ENCODE results near the gene RGS6.

DNA sequence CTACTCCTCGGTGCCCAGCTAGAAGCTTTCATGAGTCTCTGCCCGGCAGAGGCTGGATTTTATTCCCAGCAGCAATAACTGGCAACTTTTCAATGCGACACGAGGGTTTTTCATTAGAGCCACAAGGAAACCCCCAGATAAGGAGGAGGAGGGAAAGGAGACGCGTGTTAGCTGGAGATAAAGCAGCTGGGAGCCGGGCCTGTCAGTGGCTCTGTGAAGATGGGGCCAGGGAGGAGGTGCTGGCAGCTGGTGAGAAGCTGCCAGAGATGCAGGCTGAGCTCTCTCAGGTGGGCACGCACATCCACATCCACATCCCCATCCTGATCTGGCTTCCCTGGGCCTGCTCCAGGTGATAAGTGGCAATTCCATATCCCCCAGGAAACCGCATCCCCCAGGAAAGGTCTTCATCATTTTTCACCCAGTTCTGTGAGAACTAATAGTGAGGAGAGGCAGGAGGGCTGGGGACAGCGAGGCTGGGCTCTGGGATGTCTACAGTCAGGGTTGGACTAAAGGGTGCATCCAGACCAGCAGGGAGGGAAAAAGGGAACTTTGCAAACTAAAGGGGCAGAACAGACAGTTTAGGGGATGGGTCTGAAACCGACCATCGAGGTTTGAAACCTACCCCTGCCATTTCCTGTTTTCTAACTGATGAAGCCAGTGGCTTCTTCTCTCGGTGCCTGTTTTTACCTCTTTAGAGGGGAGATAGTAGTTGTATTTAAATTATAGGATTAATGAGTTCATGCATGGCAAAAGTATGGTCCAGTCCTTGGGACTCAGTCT, 548.4 kb downstream of the RGS6 start:
- TF ChIP-seq POLR2A (IDR thresholded peaks at IDR 0.05; ENCODE audit: low read depth) (no peak), CTCF (IDR thresholded peaks at IDR 0.05) (no peak), EP300 (IDR thresholded peaks at IDR 0.05) (no peak)
